Subcutaneous abdominal adipose tissue (tissue), 5 donors: ENCODE results near the gene FUT2.
A peak's percentile ranks its signal among the peaks of the same experiment; 100 is the strongest.
"Not testable (repeated sequence)": the region's sequence is repeated elsewhere in the genome, so short reads cannot be mapped to it uniquely, and the experiment has no call there.

Experiments
- H3K27ac ChIP-seq: one replicate; pipeline ENCODE4 v1.7.0; 2013; ENCODE audit warnings: low read depth, mild to moderate bottlenecking, inconsistent platforms, low read length, moderate library complexity
- H3K27me3 ChIP-seq, 5 donors: one replicate each; pipeline ENCODE4 v1.7.0; 2013; ENCODE audit warnings: low read length in 5 of 5, inconsistent platforms in 1 of 5; ENCODE audit not compliant: control insufficient read depth in 5 of 5, insufficient read depth in 4 of 5
- H3K36me3 ChIP-seq, 5 donors: one replicate each; pipeline ENCODE4 v1.7.0; 2013; ENCODE audit warnings: low read length in 5 of 5; ENCODE audit not compliant: control insufficient read depth in 5 of 5, insufficient read depth in 5 of 5
- H3K4me1 ChIP-seq, 5 donors: one replicate each; pipeline ENCODE4 v1.7.0; 2013; ENCODE audit warnings: low read length in 5 of 5, mild to moderate bottlenecking in 3 of 5, moderate library complexity in 1 of 5; ENCODE audit not compliant: control insufficient read depth in 5 of 5, insufficient read depth in 5 of 5
- H3K4me3 ChIP-seq, 5 donors: one replicate each; pipeline ENCODE4 v1.7.0; 2013; ENCODE audit warnings: low read length in 5 of 5, low read depth in 1 of 5
- H3K9ac ChIP-seq, 5 donors: one replicate each; pipeline ENCODE4 v1.7.0; 2013; ENCODE audit warnings: low read length in 5 of 5, mild to moderate bottlenecking in 4 of 5, moderate library complexity in 3 of 5
- H3K9me3 ChIP-seq, 5 donors: one replicate each; pipeline ENCODE4 v1.7.0; 2013; ENCODE audit warnings: low read length in 5 of 5; ENCODE audit not compliant: control insufficient read depth in 5 of 5
- donor health status: healthy.
- donor health status: healthy.
- donor health status: healthy.
- donor health status: healthy.
- donor health status: healthy.

The FUT2 gene

DNA sequence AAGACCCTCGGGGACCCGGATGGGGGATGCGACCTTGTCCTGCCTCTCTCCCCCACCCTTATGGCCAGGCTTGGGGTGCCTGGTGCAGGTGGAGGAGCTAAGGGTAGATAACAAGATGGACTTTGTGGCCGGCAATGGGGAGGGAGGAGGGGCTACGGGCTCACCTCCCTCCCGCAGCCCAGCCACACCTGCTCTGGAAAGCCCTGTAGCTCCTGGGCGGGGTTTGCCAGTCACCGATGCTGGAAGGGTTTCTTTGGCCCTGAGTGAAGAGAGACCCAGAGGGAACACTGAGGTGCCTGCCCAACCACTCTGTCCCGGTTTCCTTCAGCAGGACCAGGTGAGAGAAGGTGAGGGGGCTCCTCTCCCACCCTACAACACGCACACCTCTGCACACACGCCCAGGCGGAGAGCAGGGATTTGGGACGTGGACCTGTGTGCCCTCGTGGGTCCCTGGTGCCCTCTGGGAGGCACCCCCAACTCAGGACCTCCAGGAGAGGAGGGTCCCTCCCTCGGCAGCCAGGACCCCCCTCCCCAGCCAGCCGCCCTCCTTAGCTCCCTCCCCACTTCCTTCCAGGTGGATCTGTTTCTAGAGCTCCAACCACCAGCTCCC is at the start of gene FUT2:
FUT2 (plus strand) TSS at position 229 of the 610 bp plus-strand sequence. CDS start 6,986 bp downstream, outside the sequence.
- H3K4me1 ChIP-seq = peaks cover 0 to 14% (median 10%) of the 10 kb centered on the region in 5 donors
- peaks cover 10 to 15% (median 13%) of the 10 kb centered on the region in 5 donors for H3K27me3 ChIP-seq
- H3K27ac ChIP-seq = no peak within 1 kb of the TSS
- no peaks in the 10 kb centered on the region for H3K36me3 ChIP-seq
- peak within 1 kb of the TSS in 3 of 5 donors; percentile 44 to 51 (median 46) for H3K4me3 ChIP-seq
- no peaks in the 10 kb centered on the region for H3K9me3 ChIP-seq
- H3K9ac ChIP-seq = peak within 1 kb of the TSS in 1 of 5 donors; percentile 51

- Histone ChIP-seq H3K4me1 (peaks cover 1 to 20% (median 18%) of the 10 kb centered on the region in 5 donors), H3K27ac (peak within 1 kb of the TSS; percentile 60), H3K9ac (peak within 1 kb of the TSS in 4 of 5 donors; percentile 26 to 68 (median 64)), H3K27me3 (peaks cover 0 to 8% (median 0%) of the 10 kb centered on the region in 5 donors), H3K9me3 (no peaks in the 10 kb centered on the region), H3K36me3 (no peaks in the 10 kb centered on the region), H3K4me3 (peak within 1 kb of the TSS; percentile 46 to 71 (median 59))
Observed at GRCh38 chr19:48646001-48646721, 49.6 kb upstream of the FUT2 start, which contains the start of gene CA11. Gene CA11, minus strand, starts transcription at chr19:48646187. Its CDS starts 555 bp downstream, at chr19:48645632.

GRCh38 chr19:48646722-48647216 is 49.0 kb upstream of the FUT2 start:
- Histone ChIP-seq H3K4me3 (peak overlapping the region in 1 of 5 donors; percentile 59), H3K36me3 (no peaks in the 10 kb centered on the region), H3K9ac (no peak overlapping the region), H3K27me3 (peaks cover 0 to 8% (median 0%) of the 10 kb centered on the region in 5 donors), H3K9me3 (no peaks in the 10 kb centered on the region), H3K4me1 (peaks cover 1 to 20% (median 18%) of the 10 kb centered on the region in 5 donors), H3K27ac (peak overlapping the region; percentile 60)

DNA sequence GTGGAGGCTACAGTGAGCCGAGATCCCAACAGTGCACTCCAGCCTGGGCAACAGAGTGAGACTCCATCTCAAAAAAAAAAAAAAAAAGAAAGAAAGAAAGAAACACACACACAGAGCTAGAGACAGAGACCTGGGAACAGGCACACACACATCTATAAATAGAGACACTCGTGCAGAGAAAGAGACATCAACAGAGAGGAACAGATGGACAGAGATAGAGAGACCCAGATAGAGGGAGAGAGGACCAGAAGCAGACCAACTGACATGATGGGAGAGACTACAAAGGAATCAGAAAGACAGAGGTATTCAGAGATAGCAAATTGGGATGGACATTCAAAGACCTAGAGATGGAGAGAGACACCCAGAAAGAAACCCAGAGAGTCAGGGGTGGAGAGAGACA is 47.6 kb upstream of the FUT2 start:
- H3K4me1 ChIP-seq = peaks cover 1 to 20% (median 18%) of the 10 kb centered on the region in 5 donors
- H3K9me3 ChIP-seq = no peaks in the 10 kb centered on the region
- H3K36me3 ChIP-seq = no peaks in the 10 kb centered on the region
- H3K9ac ChIP-seq = no peak overlapping the region
- H3K4me3 ChIP-seq = no peak overlapping the region
- no peak overlapping the region for H3K27ac ChIP-seq
- H3K27me3 ChIP-seq = peaks cover 0 to 8% (median 0%) of the 10 kb centered on the region in 5 donors

DNA sequence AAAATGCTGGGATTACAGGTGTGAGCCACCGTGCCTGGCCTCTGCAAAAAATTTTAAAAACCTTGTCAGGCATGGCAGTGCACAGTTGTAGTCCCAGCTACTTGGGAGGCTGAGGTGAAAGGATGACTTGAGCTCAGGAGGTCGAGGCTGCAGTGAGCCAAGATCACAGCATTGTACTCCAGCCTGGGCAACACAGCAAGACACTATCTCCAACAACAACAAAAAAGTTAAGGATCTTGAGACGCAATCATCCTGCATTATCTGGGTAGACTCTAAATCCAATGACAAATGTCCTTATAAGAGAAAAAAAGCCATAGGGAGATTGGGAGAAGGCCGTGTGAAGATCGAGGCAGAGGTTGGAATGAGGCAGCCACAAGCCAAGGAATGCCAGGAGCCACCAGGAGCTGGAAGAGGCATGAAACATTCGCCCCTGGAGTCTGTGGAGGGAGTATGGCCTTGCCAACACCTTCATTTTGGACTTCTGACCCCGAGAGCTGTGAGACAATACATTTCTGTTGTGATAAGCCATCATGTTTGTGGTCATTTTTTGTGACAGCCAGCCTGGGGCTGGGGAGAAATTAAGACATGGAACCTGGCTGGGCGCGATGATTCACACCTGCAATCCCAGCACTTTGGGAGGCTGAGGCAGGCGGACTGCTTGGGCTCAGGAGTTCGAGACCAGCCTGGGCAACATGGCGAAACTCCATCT is 44.6 kb upstream of the FUT2 start:
- Histone ChIP-seq H3K9me3 (no peaks in the 10 kb centered on the region), H3K4me3 (no peak overlapping the region), H3K27me3 (peaks cover 0 to 3% (median 0%) of the 10 kb centered on the region in 5 donors), H3K4me1 (peaks cover 0 to 5% (median 2%) of the 10 kb centered on the region in 5 donors), H3K27ac (no peak overlapping the region), H3K9ac (no peak overlapping the region), H3K36me3 (no peaks in the 10 kb centered on the region)

DNA sequence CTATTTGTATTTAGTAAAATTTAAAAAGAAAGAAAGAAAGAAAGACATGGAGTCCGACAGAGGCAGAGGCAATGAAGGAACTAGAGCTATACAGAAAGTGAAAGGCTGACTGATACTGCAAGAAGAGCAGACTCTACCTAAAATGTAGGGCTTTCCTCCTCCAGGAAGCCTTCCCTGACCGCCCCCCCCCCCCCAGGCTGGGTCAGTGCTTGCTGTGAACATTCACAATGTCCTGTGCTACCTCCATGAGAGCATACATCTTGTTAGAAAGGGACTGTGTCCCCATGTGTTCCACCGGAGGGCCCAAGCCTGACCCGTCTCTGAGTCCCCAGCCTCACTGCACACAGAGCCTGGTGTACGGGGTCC is 44.1 kb upstream of the FUT2 start:
- Histone ChIP-seq H3K36me3 (no peaks in the 10 kb centered on the region), H3K9me3 (no peaks in the 10 kb centered on the region), H3K4me3 (no peak overlapping the region), H3K27me3 (peaks cover 0 to 3% (median 0%) of the 10 kb centered on the region in 5 donors), H3K27ac (no peak overlapping the region), H3K4me1 (no peaks in the 10 kb centered on the region), H3K9ac (no peak overlapping the region)

DNA sequence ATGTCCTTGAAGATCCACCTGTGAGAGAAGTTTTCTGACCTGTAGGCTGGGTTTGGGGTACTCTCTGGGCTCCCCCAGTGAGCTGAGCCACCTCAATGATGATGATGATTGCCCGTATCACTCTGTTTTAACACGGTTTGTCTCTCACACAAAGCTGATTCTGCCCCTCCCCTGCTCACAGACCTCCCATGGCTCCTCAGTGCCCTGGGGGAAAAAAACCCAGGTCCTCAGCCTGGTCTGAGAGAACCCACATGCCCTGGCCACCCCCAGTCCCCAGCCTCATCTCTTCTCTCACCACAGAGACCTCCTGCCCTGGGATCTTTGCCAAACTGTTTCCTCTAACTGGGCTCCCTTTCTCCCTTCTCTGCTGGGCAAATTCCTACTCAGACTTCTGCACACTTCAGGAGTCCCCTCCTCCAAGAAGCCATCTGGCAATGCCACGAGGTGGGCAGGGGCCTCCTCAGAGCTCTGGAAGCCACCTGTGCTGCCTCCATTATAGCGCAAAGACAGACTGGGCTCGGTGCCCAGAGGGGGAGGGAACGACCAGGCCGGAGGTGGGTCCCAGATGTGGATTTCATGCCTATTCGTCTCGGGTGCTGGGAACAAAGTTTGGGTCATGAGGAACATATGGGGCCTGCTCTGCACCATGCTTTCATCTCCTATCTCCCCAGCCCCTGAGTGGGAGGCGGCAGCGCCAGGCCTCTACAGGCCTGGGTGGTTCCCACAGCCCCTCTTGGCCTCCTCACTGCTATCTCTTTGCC is 41.3 kb upstream of the FUT2 start:
- H3K4me3 ChIP-seq = no peak overlapping the region
- H3K27me3 ChIP-seq = peaks cover 0 to 3% (median 0%) of the 10 kb centered on the region in 5 donors
- H3K4me1 ChIP-seq = no peaks in the 10 kb centered on the region
- no peaks in the 10 kb centered on the region for H3K36me3 ChIP-seq
- H3K9me3 ChIP-seq = no peaks in the 10 kb centered on the region
- no peak overlapping the region for H3K9ac ChIP-seq
- no peak overlapping the region for H3K27ac ChIP-seq

- no peak overlapping the region for H3K27ac ChIP-seq
- no peak overlapping the region for H3K9ac ChIP-seq
- H3K4me3 ChIP-seq = no peak overlapping the region
- peaks cover 3 to 10% (median 7%) of the 10 kb centered on the region in 5 donors for H3K4me1 ChIP-seq
- peaks cover 0 to 3% (median 0%) of the 10 kb centered on the region in 5 donors for H3K27me3 ChIP-seq
- H3K9me3 ChIP-seq = no peaks in the 10 kb centered on the region
- no peaks in the 10 kb centered on the region for H3K36me3 ChIP-seq
Observed at GRCh38 chr19:48656840-48657474, 38.8 kb upstream of the FUT2 start.

DNA sequence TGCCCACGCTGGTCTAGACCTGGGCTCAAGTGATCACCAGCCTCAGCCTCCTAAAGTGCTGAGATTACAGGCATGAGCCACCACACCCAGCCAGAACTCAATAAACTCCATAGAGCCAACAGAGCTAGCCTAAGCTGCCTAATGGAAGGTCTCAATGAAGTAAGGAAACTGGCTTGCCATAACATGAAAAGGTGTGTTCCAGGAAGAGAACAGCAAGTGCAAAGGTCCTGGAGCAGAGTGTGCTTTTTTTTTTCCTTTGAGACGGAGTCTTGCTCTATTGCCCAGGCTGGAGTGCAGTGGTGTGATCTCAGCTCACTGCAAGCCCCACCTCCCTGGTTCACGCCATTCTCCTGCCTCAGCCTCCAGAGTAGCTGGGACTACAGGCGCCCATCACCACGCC is 37.9 kb upstream of the FUT2 start:
- not testable (repeated sequence) for H3K4me3 ChIP-seq, H3K27me3 ChIP-seq, H3K9me3 ChIP-seq, H3K36me3 ChIP-seq, H3K9ac ChIP-seq, H3K27ac ChIP-seq
- H3K4me1 ChIP-seq = peaks cover 3 to 10% (median 7%) of the 10 kb centered on the region in 5 donors
